Liver (tissue), 3 donors: Measurements from ENCODE around the gene UFC1.

Experiments
- ATF3 ChIP-seq: IDR thresholded peaks from 2 replicates; pipeline ENCODE4 v1.6.1; 2016; ENCODE audit warnings: antibody characterized with exemption
- CTCF ChIP-seq: fragments of 150-350 bp; IDR thresholded peaks from 2 replicates; pipeline ENCODE4 v1.5.1; 2017; ENCODE audit warnings: improper control_type of control experiment, low read depth, low read length; ENCODE audit not compliant: missing input control
- EGR1 ChIP-seq, 2 donors: IDR thresholded peaks; 2 replicates each; pipeline ENCODE4 v1.6.1; 2016 to 2018; ENCODE audit warnings: antibody characterized with exemption in 2 of 2, low read depth in 2 of 2
- FOXA1 ChIP-seq: IDR thresholded peaks from 2 replicates; pipeline ENCODE4 v1.6.1; 2016; ENCODE audit warnings: antibody characterized with exemption
- GABPA ChIP-seq, 2 donors: IDR thresholded peaks in 1 of 2; conservative IDR thresholded peaks in 1 of 2; 2 replicates each; pipeline ENCODE4 v1.6.1; 2016; ENCODE audit warnings: antibody characterized with exemption in 2 of 2, mild to moderate bottlenecking in 1 of 2, moderate library complexity in 1 of 2
- REST ChIP-seq: IDR thresholded peaks from 2 replicates; pipeline ENCODE4 v1.6.1; 2016; ENCODE audit warnings: antibody characterized with exemption, mild to moderate bottlenecking
- RXRA ChIP-seq, 2 donors: IDR thresholded peaks; 2 replicates each; pipeline ENCODE4 v1.6.1; 2017 to 2018; ENCODE audit warnings: antibody characterized with exemption in 2 of 2, mild to moderate bottlenecking in 1 of 2
- SP1 ChIP-seq: IDR thresholded peaks from 2 replicates; pipeline ENCODE4 v1.6.1; 2018; ENCODE audit warnings: antibody characterized with exemption, mild to moderate bottlenecking
- TAF1 ChIP-seq: conservative IDR thresholded peaks from 2 replicates; pipeline ENCODE4 v1.6.1; 2016; ENCODE audit warnings: antibody characterized with exemption, mild to moderate bottlenecking
- YY1 ChIP-seq: IDR thresholded peaks from 2 replicates; pipeline ENCODE4 v1.6.1; 2016; ENCODE audit warnings: antibody characterized with exemption, mild to moderate bottlenecking
- TF ChIP-seq, protein P1 (sequence below): IDR thresholded peaks from 2 replicates; pipeline ENCODE4 v1.6.1; 2016; ENCODE audit warnings: antibody characterized with exemption
- TF ChIP-seq, protein P2 (sequence below): IDR thresholded peaks from 2 replicates; pipeline ENCODE4 v1.6.1; 2016; ENCODE audit warnings: antibody characterized with exemption
- donor health status: healthy.
- donor health status: healthy.

GRCh38 chr1:161114556-161114955 is 39.2 kb upstream of the UFC1 start:
- TF ChIP-seq REST = no peak
- TF ChIP-seq CTCF = no peak
- no peak for TF ChIP-seq SP1
- TF ChIP-seq TAF1 = no peak
- TF ChIP-seq FOXA1 = no peak
- no peak for TF ChIP-seq ATF3
- TF ChIP-seq YY1 = no peak
- TF ChIP-seq GABPA (IDR thresholded peaks at IDR 0.05 in 1 of 2, conservative IDR thresholded peaks at IDR 0.05 in 1 of 2) = no peak
- TF ChIP-seq, protein P1, sequence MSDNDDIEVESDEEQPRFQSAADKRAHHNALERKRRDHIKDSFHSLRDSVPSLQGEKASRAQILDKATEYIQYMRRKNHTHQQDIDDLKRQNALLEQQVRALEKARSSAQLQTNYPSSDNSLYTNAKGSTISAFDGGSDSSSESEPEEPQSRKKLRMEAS = no peak
- no peak for TF ChIP-seq RXRA (IDR thresholded peaks at IDR 0.05)
- TF ChIP-seq EGR1 (IDR thresholded peaks at IDR 0.05; ENCODE audit: low read depth in 2 of 2) = no peak
- TF ChIP-seq, protein P2, sequence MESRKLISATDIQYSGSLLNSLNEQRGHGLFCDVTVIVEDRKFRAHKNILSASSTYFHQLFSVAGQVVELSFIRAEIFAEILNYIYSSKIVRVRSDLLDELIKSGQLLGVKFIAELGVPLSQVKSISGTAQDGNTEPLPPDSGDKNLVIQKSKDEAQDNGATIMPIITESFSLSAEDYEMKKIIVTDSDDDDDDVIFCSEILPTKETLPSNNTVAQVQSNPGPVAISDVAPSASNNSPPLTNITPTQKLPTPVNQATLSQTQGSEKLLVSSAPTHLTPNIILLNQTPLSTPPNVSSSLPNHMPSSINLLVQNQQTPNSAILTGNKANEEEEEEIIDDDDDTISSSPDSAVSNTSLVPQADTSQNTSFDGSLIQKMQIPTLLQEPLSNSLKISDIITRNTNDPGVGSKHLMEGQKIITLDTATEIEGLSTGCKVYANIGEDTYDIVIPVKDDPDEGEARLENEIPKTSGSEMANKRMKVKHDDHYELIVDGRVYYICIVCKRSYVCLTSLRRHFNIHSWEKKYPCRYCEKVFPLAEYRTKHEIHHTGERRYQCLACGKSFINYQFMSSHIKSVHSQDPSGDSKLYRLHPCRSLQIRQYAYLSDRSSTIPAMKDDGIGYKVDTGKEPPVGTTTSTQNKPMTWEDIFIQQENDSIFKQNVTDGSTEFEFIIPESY = no peak
